ENCODE measurements around the gene TLDC2.

- TF ChIP-seq CTCF (IDR thresholded peaks at IDR 0.05) (no peak), POLR2A (IDR thresholded peaks at IDR 0.05) (no peak)
Measured at GRCh38 chr20:36924167-36925045, 48.5 kb downstream of the TLDC2 start.

Data from uterus (tissue), 2 donors.